ENCODE data around the gene PCDH9. TPM values are rescaled to one million over a fixed set of nuclear protein-coding genes. Genes with fewer than 3 reads are reported as not detected.

The PCDH9 gene
- total and polyA plus RNA-seq, 3 donors from 2014 or later: 2.3 to 4.6 (median 3.5) TPM

DNA sequence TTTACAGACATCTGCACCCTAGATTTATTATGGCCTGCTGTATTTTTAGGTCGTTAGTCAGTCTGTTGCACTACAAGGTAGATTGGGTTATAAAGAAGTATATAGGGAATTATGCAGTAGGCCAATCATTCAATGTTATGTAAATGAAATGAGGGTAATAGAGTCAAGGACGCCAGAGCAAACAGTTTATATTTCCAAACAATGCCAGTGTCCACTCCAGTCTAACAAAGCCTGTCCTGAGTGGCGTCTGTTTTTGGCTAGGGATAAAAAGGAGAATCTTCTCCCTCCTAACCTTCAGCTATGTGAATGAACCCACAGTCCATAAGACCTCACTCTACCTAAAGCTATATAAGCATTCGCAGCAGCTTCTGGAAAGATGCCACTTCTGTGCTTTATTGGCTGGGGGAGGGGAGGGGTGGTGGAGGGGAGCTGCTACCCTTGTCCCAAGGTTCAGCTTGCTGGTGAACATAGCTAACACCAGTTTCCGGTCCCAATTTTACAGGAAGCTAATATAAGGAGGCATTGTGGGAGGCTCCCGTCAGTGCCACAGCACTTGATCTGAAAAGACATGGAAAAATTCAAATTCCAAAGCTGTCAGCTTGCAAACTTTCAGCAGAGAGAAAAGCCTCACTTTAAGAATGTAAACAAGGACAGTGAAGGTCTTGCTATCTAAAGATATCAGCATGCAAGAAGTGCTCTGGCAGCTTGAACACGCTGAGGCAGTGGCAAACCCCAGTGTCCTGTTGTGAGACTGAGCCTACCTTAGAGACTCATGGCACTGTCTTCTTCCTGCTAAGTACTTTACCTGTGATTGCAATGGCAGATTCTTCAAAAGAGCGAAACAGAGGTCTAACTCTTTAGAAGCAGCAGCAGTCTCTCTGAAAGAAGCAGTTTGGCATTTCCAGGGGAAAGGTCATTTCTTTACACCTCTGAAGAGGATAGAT, 369.9 kb downstream of the PCDH9 start:
- 68 to 79% methylated on average over 8 of the region's 8 CpGs for WGBS, 2 donors
- Histone ChIP-seq H3K9me3 (no peaks in the 10 kb centered on the region), H3K36me3 (ENCODE audit: low read depth, missing control alignments) (no peaks in the 10 kb centered on the region), H3K4me3 (no peak overlapping the region), H3K27ac (no peak overlapping the region), H3K4me1 (no peaks in the 10 kb centered on the region), H3K27me3 (no peaks in the 10 kb centered on the region)
- TF ChIP-seq POLR2A (IDR thresholded peaks at IDR 0.05): no peak
- TF ChIP-seq, protein P1, sequence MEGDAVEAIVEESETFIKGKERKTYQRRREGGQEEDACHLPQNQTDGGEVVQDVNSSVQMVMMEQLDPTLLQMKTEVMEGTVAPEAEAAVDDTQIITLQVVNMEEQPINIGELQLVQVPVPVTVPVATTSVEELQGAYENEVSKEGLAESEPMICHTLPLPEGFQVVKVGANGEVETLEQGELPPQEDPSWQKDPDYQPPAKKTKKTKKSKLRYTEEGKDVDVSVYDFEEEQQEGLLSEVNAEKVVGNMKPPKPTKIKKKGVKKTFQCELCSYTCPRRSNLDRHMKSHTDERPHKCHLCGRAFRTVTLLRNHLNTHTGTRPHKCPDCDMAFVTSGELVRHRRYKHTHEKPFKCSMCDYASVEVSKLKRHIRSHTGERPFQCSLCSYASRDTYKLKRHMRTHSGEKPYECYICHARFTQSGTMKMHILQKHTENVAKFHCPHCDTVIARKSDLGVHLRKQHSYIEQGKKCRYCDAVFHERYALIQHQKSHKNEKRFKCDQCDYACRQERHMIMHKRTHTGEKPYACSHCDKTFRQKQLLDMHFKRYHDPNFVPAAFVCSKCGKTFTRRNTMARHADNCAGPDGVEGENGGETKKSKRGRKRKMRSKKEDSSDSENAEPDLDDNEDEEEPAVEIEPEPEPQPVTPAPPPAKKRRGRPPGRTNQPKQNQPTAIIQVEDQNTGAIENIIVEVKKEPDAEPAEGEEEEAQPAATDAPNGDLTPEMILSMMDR (IDR thresholded peaks at IDR 0.05): no peak
- intact Hi-C loops (cut with DNase I; ENCODE audit: low total_unique reads): no loop called here
- DNase-seq: no peak

DNA sequence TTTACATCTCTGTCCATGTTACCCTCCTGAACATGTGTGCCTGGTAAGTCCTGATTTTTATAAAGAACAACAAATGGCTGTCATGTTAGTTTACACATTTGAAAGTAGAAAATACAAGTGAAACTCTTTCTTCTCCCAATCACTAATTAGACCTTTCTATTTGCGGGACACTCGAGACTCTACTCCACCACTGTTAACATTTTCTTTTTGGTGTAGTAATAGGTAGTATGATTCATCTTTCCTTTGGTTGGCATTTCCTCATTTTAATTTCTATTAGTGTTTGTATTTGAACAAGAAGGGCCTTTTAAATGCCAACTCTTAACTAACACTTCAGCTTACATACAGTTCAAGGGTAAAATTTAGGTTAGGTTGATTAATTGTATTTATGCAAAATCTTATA, 371.1 kb downstream of the PCDH9 start:
- Histone ChIP-seq H3K4me1 (no peaks in the 10 kb centered on the region), H3K36me3 (ENCODE audit: low read depth, missing control alignments) (no peaks in the 10 kb centered on the region), H3K27ac (no peak overlapping the region), H3K27me3 (no peaks in the 10 kb centered on the region), H3K9me3 (no peaks in the 10 kb centered on the region), H3K4me3 (no peak overlapping the region)
- intact Hi-C loops (cut with DNase I; ENCODE audit: low total_unique reads): no loop called here
- TF ChIP-seq, protein P1 (IDR thresholded peaks at IDR 0.05): no peak
- WGBS, 2 donors: 70 to 82% methylated on average over 2 of the region's 2 CpGs
- DNase-seq: no peak

DNA sequence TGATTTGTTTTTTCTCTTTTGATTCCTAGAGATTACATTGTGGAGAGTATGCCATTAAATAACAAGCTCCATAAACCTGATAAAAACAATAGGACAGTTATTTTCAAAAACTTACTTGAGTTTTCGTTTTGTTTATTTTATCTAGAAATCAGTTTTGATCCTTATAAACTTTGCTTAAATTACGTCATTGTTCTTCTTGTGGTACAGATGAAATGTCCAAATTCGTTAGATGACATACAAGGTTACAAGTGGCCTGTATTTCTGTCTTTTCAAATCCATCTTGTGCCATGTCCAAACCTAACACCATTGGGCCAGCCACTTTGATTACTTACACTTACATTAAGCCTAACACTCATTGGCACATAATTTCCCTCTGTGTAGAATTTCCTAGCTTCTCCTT, 372.0 kb downstream of the PCDH9 start:
- Histone ChIP-seq H3K9me3 (no peaks in the 10 kb centered on the region), H3K36me3 (ENCODE audit: low read depth, missing control alignments) (no peaks in the 10 kb centered on the region), H3K27ac (no peak overlapping the region), H3K27me3 (no peaks in the 10 kb centered on the region), H3K4me3 (no peak overlapping the region), H3K4me1 (no peaks in the 10 kb centered on the region)
- intact Hi-C loops (cut with DNase I; ENCODE audit: low total_unique reads): no loop called here
- 84 to 95% methylated on average over 3 of the region's 3 CpGs for WGBS, 2 donors
- DNase-seq: no peak
- no peak for TF ChIP-seq POLR2A (IDR thresholded peaks at IDR 0.05)
- TF ChIP-seq, protein P1 (IDR thresholded peaks at IDR 0.05): no peak

DNA sequence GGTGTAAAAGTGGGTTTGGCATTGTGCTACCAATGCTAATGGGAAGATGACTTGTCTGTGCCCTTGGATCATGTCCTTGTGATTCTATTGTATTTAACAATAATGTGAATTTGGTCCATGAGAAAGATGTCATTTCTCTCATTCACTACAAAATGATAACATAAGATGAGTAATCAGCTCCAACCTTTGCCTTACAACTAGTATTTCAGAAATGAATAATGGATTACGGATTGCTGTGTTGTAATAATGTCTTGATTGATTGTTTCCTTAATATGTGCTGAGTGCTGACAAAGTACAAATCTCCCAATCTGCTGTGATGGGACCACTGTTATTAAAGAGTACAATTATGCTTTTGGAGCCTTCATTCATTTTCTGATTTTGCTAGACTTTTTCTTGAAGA, 375.0 kb downstream of the PCDH9 start:
- 88 to 97% methylated on average over 1 of the region's 1 CpG for WGBS, 2 donors
- DNase-seq: no peak
- H3K27ac ChIP-seq: no peak overlapping the region
- no peaks in the 10 kb centered on the region for H3K9me3 ChIP-seq
- H3K27me3 ChIP-seq: no peaks in the 10 kb centered on the region
- intact Hi-C loops (cut with DNase I; ENCODE audit: low total_unique reads): no loop called here
- no peaks in the 10 kb centered on the region for H3K4me1 ChIP-seq
- no peaks in the 10 kb centered on the region for H3K36me3 ChIP-seq (ENCODE audit: low read depth, missing control alignments)
- TF ChIP-seq, protein P1 (IDR thresholded peaks at IDR 0.05): no peak
- no peak for TF ChIP-seq POLR2A (IDR thresholded peaks at IDR 0.05)
- no peak overlapping the region for H3K4me3 ChIP-seq

DNA sequence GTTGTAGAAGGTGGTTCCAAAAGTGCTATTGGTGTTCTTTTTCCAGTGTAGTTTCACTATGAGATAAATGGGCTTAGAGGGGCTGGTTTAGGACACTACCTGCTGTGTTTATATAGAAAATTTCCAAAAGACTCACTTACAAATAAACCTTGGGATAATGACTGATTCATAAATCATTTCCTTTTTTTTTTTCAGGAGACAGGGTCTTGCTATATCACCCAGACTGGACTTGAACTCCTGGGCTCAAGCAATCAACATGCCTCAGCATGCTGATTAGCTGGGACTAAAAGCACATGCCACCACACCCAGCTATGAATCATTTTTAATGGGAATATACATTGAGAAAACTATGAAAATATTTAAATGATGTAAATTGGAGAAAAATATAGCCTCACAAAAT, 376.6 kb downstream of the PCDH9 start:
- DNase-seq: no peak
- intact Hi-C loops (cut with DNase I; ENCODE audit: low total_unique reads): no loop called here
- Histone ChIP-seq H3K27me3 (no peaks in the 10 kb centered on the region), H3K36me3 (ENCODE audit: low read depth, missing control alignments) (no peaks in the 10 kb centered on the region), H3K4me3 (no peak overlapping the region), H3K27ac (no peak overlapping the region), H3K9me3 (no peaks in the 10 kb centered on the region), H3K4me1 (no peaks in the 10 kb centered on the region)
- TF ChIP-seq, protein P1 (IDR thresholded peaks at IDR 0.05): no peak
- no peak for TF ChIP-seq POLR2A (IDR thresholded peaks at IDR 0.05)
